Skeletal muscle cell (primary cell): Measurements from ENCODE around the gene P2RY8.
"Not testable (repeated sequence)": the region's sequence is repeated elsewhere in the genome, so short reads cannot be mapped to it uniquely, and the experiment has no call there.

Experiments
- DNase-seq: peaks from one replicate; pipeline ENCODE4 v3.0.0-alpha.2; 2010; ENCODE audit warnings: low read depth
- H3K4me3 ChIP-seq: 2 replicates; pipeline ENCODE4 v1.5.1; 2011; ENCODE audit warnings: low read depth, mild to moderate bottlenecking, control low read depth, low read length, moderate library complexity

Gene P2RY8

GRCh38 chrX:1524874-1525582 lies 12.0 kb downstream of the P2RY8 start:
- DNase-seq, result no peak
- no peak overlapping the region for H3K4me3 ChIP-seq

- not testable (repeated sequence) for DNase-seq, H3K4me3 ChIP-seq
Measured at GRCh38 chrX:1522905-1523304, 14.1 kb downstream of the P2RY8 start.

- no peak overlapping the region for H3K4me3 ChIP-seq
- no peak for DNase-seq
Measured at GRCh38 chrX:1521459-1521956, 15.5 kb downstream of the P2RY8 start.

GRCh38 chrX:1520350-1520749 lies 16.6 kb downstream of the P2RY8 start:
- no peak overlapping the region for H3K4me3 ChIP-seq
- DNase-seq, result no peak

GRCh38 chrX:1519022-1519497 lies 17.9 kb downstream of the P2RY8 start:
- no peak for DNase-seq
- no peak overlapping the region for H3K4me3 ChIP-seq

- H3K4me3 ChIP-seq, result no peak overlapping the region
- no peak for DNase-seq
Measured at GRCh38 chrX:1518512-1518911, 18.5 kb downstream of the P2RY8 start.

GRCh38 chrX:1516596-1517104 lies 20.3 kb downstream of the P2RY8 start:
- no peak for DNase-seq
- H3K4me3 ChIP-seq, result no peak overlapping the region

GRCh38 chrX:1511829-1512228 lies 25.2 kb downstream of the P2RY8 start:
- H3K4me3 ChIP-seq, result no peak overlapping the region
- no peak for DNase-seq

- no peak overlapping the region for H3K4me3 ChIP-seq
- DNase-seq, result no peak
Measured at GRCh38 chrX:1511150-1511549, 25.8 kb downstream of the P2RY8 start.

- no peak overlapping the region for H3K4me3 ChIP-seq
- DNase-seq, result no peak
Measured at GRCh38 chrX:1507511-1508463, 29.2 kb downstream of the P2RY8 start.

DNA sequence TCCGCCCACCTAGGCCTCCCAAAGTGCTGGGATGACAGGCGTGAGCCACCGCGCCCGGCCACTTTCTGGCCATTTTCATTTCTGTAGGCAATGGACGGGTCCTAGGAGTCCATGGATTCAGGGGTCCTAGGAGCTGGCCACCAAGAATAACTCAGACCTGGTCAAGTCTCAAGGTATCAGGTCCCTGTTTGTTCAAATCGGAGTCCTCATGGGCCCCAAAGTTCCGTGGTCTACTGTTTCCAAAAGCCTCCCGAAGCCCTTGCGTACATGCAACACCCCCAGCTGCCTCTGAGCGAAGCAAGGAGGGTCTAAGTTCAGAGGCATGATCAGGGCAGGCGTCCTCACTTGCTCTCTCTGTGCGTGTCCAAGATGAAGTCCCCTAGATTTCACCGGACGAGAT lies 30.1 kb downstream of the P2RY8 start:
- DNase-seq, result no peak

GRCh38 chrX:1502853-1503252 lies 34.1 kb downstream of the P2RY8 start:
- DNase-seq, result no peak
- H3K4me3 ChIP-seq, result no peak overlapping the region

More for the DNA sequence above, 30.1 kb downstream of the P2RY8 start:
- H3K4me3 ChIP-seq, result no peak overlapping the region

DNA sequence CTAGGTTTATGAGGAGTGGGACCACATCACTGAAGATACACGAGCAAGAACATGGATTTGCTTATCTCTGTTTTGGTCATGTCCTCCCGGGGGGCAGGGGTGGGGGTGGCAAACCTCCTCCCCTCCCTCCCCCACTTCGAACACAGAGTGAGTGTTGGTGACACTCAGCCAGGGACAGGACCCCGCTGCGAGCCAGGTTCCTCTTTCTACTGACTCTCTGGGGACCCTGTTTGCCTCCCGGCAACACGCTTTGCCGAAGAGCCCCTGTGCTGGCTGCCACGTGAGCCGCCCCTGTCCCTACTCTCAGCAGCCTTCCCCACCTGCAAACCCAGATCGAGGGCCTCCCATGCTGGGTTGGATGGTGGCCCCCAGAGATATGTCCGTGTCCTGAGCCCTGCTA lies 34.7 kb downstream of the P2RY8 start:
- H3K4me3 ChIP-seq, result no peak overlapping the region
- DNase-seq, result no peak

- no peak overlapping the region for H3K4me3 ChIP-seq
- no peak for DNase-seq
Measured at GRCh38 chrX:1500701-1501624, 36.0 kb downstream of the P2RY8 start.

DNA sequence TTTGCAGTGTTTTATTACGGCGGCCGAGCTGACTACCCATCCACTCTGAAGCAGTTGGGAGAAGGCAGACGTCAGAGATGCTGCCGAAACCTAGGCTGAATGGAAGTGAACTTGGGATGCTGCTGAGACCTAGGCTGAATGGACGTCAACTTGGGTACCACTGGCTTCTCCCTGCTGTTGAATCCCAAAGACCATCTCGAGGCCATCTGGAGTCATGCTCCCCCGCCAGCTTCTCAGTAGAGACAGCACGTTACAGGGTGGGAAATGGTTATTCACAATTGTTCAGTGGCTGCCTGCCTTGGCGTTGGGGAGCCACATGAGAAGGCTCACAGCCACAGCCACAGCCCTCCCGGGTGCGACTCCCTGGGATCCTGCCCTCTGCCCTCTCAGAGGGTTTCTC lies 40.9 kb downstream of the P2RY8 start:
- no peak for DNase-seq

GRCh38 chrX:1493877-1494510 lies 43.0 kb downstream of the P2RY8 start:
- H3K4me3 ChIP-seq, result no peak overlapping the region
- no peak for DNase-seq

More for the DNA sequence above, 40.9 kb downstream of the P2RY8 start:
- no peak overlapping the region for H3K4me3 ChIP-seq

DNA sequence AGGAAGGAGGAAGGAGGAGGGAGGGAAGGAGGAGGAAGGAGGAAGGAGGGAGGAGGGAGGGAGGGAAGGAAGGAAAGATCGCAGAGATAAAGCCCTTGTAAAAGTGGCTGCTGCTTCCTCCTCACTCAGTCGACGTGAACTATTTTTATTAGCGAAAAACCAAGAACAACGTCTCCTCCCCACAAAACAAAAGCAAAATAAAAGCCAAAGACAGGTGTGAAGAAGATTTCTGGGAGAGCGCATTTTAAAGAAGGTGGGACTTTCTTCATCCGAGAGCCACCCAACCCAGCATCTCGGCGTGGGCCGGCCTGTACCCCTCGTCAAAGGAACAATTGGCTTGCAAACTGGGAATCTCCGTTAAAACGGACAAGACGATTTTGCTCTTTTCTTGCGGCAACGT lies 43.6 kb downstream of the P2RY8 start:
- no peak overlapping the region for H3K4me3 ChIP-seq
- no peak for DNase-seq

DNA sequence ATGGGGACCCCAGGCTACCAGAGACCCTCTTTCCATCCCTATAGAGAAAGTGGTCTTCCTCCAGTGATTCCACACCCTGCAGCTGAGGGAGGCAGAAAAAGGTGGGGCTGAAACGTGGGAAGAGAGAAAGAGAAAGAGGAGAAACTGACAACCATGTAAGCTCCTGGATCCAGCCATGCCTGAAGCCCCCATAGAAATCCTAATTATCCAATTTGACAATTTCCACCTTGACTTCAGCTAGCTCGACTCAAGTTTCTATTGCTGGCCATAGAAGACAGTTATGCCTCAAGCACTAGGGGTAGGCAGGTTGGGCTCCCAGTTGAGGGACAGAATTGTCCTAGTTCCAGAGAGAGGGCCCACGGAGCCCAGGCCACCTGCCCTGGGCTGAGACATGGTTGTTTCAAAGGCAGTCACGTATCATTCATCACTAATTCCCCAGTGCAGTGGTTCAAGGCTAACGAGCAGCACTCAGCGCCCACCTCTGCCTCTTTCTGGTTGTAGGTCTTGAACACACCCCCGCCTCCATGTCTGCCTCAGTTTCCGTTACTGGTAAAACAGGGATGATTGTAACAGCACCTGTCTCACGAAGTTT lies 44.5 kb downstream of the P2RY8 start:
- H3K4me3 ChIP-seq, result no peak overlapping the region
- no peak for DNase-seq
